Lower lobe of right lung (tissue), 2 donors: ENCODE results near the gene FANK1. TPM values are rescaled to one million over a fixed set of nuclear protein-coding genes. Genes with fewer than 3 reads are reported as not detected.
"Not testable (repeated sequence)": the region's sequence is repeated elsewhere in the genome, so short reads cannot be mapped to it uniquely, and the experiment has no call there.

Experiments used
- ATAC-seq, 2 donors: fragments of 200-7000 bp; cut with Tn5 transposase; one replicate each; pipeline ENCODE4 v1.9.1; 2020 to 2022; ENCODE audit warnings: mild to moderate bottlenecking in 2 of 2, moderate library complexity in 2 of 2
- DNase-seq: peaks from one replicate; pipeline ENCODE4 v3.0.0-alpha.2; 2020
- H3K27ac ChIP-seq: fragments of 200-600 bp; one replicate; pipeline ENCODE4 v1.8.0; 2022
- H3K27me3 ChIP-seq: fragments of 200-600 bp; one replicate; pipeline ENCODE4 v1.8.0; 2022; ENCODE audit warnings: low read depth
- H3K36me3 ChIP-seq: fragments of 200-600 bp; one replicate; pipeline ENCODE4 v1.8.0; 2022; ENCODE audit warnings: mild to moderate bottlenecking
- H3K4me1 ChIP-seq: fragments of 200-600 bp; one replicate; pipeline ENCODE4 v1.8.0; 2022
- H3K4me3 ChIP-seq: fragments of 200-600 bp; one replicate; pipeline ENCODE4 v1.8.0; 2022; ENCODE audit warnings: mild to moderate bottlenecking
- H3K9me3 ChIP-seq: fragments of 200-600 bp; one replicate; pipeline ENCODE4 v1.8.0; 2022
- CTCF ChIP-seq: fragments of 200-600 bp; IDR thresholded peaks from one replicate; pipeline ENCODE4 v1.8.0; 2022; ENCODE audit warnings: antibody characterized with exemption, mild to moderate bottlenecking
- intact Hi-C: fragments of 100-400 bp; cut with DNase I; formaldehyde crosslinking; loops from one replicate; pipeline ENCODE4 v1.11.0; 2022
- total RNA-seq: library from RNA; stranded (reverse); fragmentation: NEBNext Ultra II Directional; extraction: Animal tissue kit (Norgen Biotek cat#: 25700); gene quantifications from one replicate; pipeline ENCODE4 v1.2.1, GENCODE V29; 2021
- donor health status: DM: no; HTN: yes; CAD: no; lungs with severe emphysema.

Gene FANK1
- total RNA-seq, 1 donor from 2014 or later, result 11.5 TPM

GRCh38 chr10:125881192-125881591, 15.2 kb upstream of the FANK1 start, which contains the start of gene DHX32:
TSS of gene DHX32 (minus strand) at chr10:125881292. CDS start at chr10:125880824, 468 bp downstream.
- no peaks in the 10 kb centered on the region for H3K4me1 ChIP-seq
- intact Hi-C loops, result no loop called here

GRCh38 chr10:125882596-125882995, 13.8 kb upstream of the FANK1 start:
- intact Hi-C loops, result no loop called here
- TF ChIP-seq CTCF, result no peak

More at GRCh38 chr10:125881192-125881591, 15.2 kb upstream of the FANK1 start, which contains the start of gene DHX32:
- Histone ChIP-seq H3K27me3 (no peaks in the 10 kb centered on the region), H3K4me3 (no peak within 1 kb of the TSS), H3K27ac (no peak within 1 kb of the TSS), H3K36me3 (peaks cover 16% of the 10 kb centered on the region), H3K9me3 (peaks cover 7% of the 10 kb centered on the region)
- DNase-seq (no peak), ATAC-seq (no peak)
- TF ChIP-seq CTCF, result no peak

GRCh38 chr10:125883211-125883610, 13.2 kb upstream of the FANK1 start:
- intact Hi-C loops, result no loop called here
- Histone ChIP-seq H3K4me3 (no peak overlapping the region), H3K36me3 (peaks cover 16% of the 10 kb centered on the region), H3K4me1 (no peaks in the 10 kb centered on the region), H3K27ac (no peak overlapping the region), H3K9me3 (no peaks in the 10 kb centered on the region), H3K27me3 (no peaks in the 10 kb centered on the region)
- ATAC-seq (peak in 1 of 2 donors; percentile 26), DNase-seq (no peak)
- TF ChIP-seq CTCF, result no peak

More at GRCh38 chr10:125882596-125882995, 13.8 kb upstream of the FANK1 start:
- no peaks in the 10 kb centered on the region for H3K9me3 ChIP-seq
- peaks cover 16% of the 10 kb centered on the region for H3K36me3 ChIP-seq
- H3K4me1 ChIP-seq, result no peaks in the 10 kb centered on the region
- H3K4me3 ChIP-seq, result no peak overlapping the region
- ATAC-seq, result no peak
- H3K27ac ChIP-seq, result no peak overlapping the region
- no peaks in the 10 kb centered on the region for H3K27me3 ChIP-seq
- no peak for DNase-seq

GRCh38 chr10:125886914-125887512, 9.4 kb upstream of the FANK1 start:
- no peaks in the 10 kb centered on the region for H3K27me3 ChIP-seq
- intact Hi-C loops, result no loop called here
- no peak overlapping the region for H3K27ac ChIP-seq
- no peak overlapping the region for H3K4me3 ChIP-seq
- DNase-seq (no peak), ATAC-seq (no peak)
- H3K4me1 ChIP-seq, result no peaks in the 10 kb centered on the region
- no peaks in the 10 kb centered on the region for H3K36me3 ChIP-seq
- H3K9me3 ChIP-seq, result no peaks in the 10 kb centered on the region
- TF ChIP-seq CTCF, result no peak

GRCh38 chr10:125889441-125889840, 6.9 kb upstream of the FANK1 start:
- H3K27ac ChIP-seq, H3K9me3 ChIP-seq, H3K36me3 ChIP-seq, intact Hi-C loops, H3K4me3 ChIP-seq, DNase-seq, H3K27me3 ChIP-seq, H3K4me1 ChIP-seq: not testable (repeated sequence)
- peak in 1 of 2 donors; percentile 29 for ATAC-seq

GRCh38 chr10:125892402-125892801, 4.0 kb upstream of the FANK1 start:
- H3K27me3 ChIP-seq, H3K4me3 ChIP-seq, ATAC-seq, DNase-seq, intact Hi-C loops, H3K36me3 ChIP-seq, H3K9me3 ChIP-seq, H3K4me1 ChIP-seq, H3K27ac ChIP-seq: not testable (repeated sequence)

- ATAC-seq, H3K4me1 ChIP-seq, intact Hi-C loops, H3K4me3 ChIP-seq, H3K27me3 ChIP-seq, H3K36me3 ChIP-seq, H3K9me3 ChIP-seq, DNase-seq, H3K27ac ChIP-seq: not testable (repeated sequence)
Observed at GRCh38 chr10:125894176-125894575, 2.2 kb upstream of the FANK1 start.

GRCh38 chr10:125895130-125896087, 955 bp upstream of the FANK1 start:
- intact Hi-C loops, H3K4me1 ChIP-seq, H3K27me3 ChIP-seq, H3K36me3 ChIP-seq, H3K9me3 ChIP-seq: not testable (repeated sequence)
- DNase-seq, result peak; percentile 78
- peak; percentile 78 to 89 for ATAC-seq
- H3K4me3 ChIP-seq, result peak overlapping the region; percentile 92
- H3K27ac ChIP-seq, result peak overlapping the region; percentile 86

GRCh38 chr10:125897317-125897716, 953 bp downstream of the FANK1 start:
- intact Hi-C loops, H3K36me3 ChIP-seq, H3K27ac ChIP-seq: not testable (repeated sequence)

More at GRCh38 chr10:125897317-125897716, 953 bp downstream of the FANK1 start:
- H3K27me3 ChIP-seq, ATAC-seq, DNase-seq, H3K4me1 ChIP-seq, H3K9me3 ChIP-seq: not testable (repeated sequence)
- peak overlapping the region; percentile 92 for H3K4me3 ChIP-seq
